IMR-90 (cell line): ENCODE results near the gene FAM114A2. TPM values are rescaled to one million over a fixed set of nuclear protein-coding genes. Genes with fewer than 3 reads are reported as not detected.

Experiments
- ATAC-seq: fragments of 200-7000 bp; cut with Tn5 transposase; 2 replicates; pipeline ENCODE4 v1.9.1; 2020; ENCODE audit warnings: low read depth, mild to moderate bottlenecking, moderate library complexity
- BruUV-seq: library from RNA; stranded (reverse); fragments of 400-500 nt; replicated peaks from 2 replicates; lab custom pipeline; 2021; lab: Mats Ljungman, UMichigan
- CTCF ChIA-PET: fragments of 300-600 bp; formaldehyde crosslinking; extraction: SDS; loops from one replicate; lab custom pipeline; 2021; ENCODE audit warnings: antibody characterized with exemption; lab: Yijun Ruan, JAX
- POLR2A ChIA-PET: fragments of 300-600 bp; sonication (Branson Sonifier 250); formaldehyde crosslinking; loops from one replicate; lab custom pipeline; 2022; ENCODE audit warnings: antibody characterized with exemption; ENCODE audit not compliant: unreplicated experiment; lab: Charles Lee
- DNase-seq: peaks from one replicate; pipeline ENCODE4 v3.0.0; 2013
- H2AFZ ChIP-seq: replicated peaks from 2 replicates; pipeline ENCODE3; 2013; ENCODE audit warnings: low read length, mild to moderate bottlenecking; ENCODE audit not compliant: poor library complexity
- H2AK5ac ChIP-seq: 2 replicates; pipeline ENCODE4 v1.6.1; 2013; ENCODE audit warnings: low read depth, low read length, inconsistent platforms
- H2AK9ac ChIP-seq: replicated peaks from 2 replicates; pipeline ENCODE3; 2013; ENCODE audit warnings: mild to moderate bottlenecking, low read depth, low read length, moderate library complexity; ENCODE audit not compliant: poor library complexity
- H2BK120ac ChIP-seq: 2 replicates; pipeline ENCODE4 v1.6.1; 2013; ENCODE audit warnings: low read depth, low read length, inconsistent platforms
- H2BK15ac ChIP-seq: 3 replicates; pipeline ENCODE4 v1.6.1; 2013; ENCODE audit warnings: low read depth, low read length, inconsistent platforms
- H2BK20ac ChIP-seq: 2 replicates; pipeline ENCODE4 v1.6.1; 2013; ENCODE audit warnings: low read depth, mild to moderate bottlenecking, inconsistent platforms, low read length, moderate library complexity
- H2BK5ac ChIP-seq: 2 replicates; pipeline ENCODE4 v1.6.1; 2013; ENCODE audit warnings: mild to moderate bottlenecking, low read depth, low read length, inconsistent platforms; ENCODE audit not compliant: poor library complexity, severe bottlenecking
- H3K14ac ChIP-seq: replicated peaks from 2 replicates; pipeline ENCODE4 v1.6.1; 2013; ENCODE audit warnings: low read depth, low read length, inconsistent platforms
- H3K18ac ChIP-seq: 2 replicates; pipeline ENCODE4 v1.6.1; 2013; ENCODE audit warnings: low read depth, low read length, control low read depth
- H3K23ac ChIP-seq: 2 replicates; pipeline ENCODE4 v1.6.1; 2013; ENCODE audit warnings: low read depth, low read length, inconsistent platforms
- H3K27ac ChIP-seq: 2 replicates; pipeline ENCODE4 v1.5.1; 2013; ENCODE audit warnings: mild to moderate bottlenecking, control low read depth, low read length; ENCODE audit not compliant: insufficient read depth
- H3K27me3 ChIP-seq: 2 replicates; pipeline ENCODE4 v1.6.1; 2013; ENCODE audit warnings: low read length; ENCODE audit not compliant: control insufficient read depth, insufficient read depth
- H3K36me3 ChIP-seq: 2 replicates; pipeline ENCODE4 v1.6.1; 2013; ENCODE audit warnings: low read length, mixed read lengths; ENCODE audit not compliant: control insufficient read depth, insufficient read depth
- H3K4ac ChIP-seq: 2 replicates; pipeline ENCODE4 v1.6.1; 2013; ENCODE audit warnings: low read depth, low read length, inconsistent platforms
- H3K4me1 ChIP-seq: 2 replicates; pipeline ENCODE4 v1.6.1; 2013; ENCODE audit warnings: low read length, mixed read lengths; ENCODE audit not compliant: control insufficient read depth, insufficient read depth
- H3K4me2 ChIP-seq: 2 replicates; pipeline ENCODE4 v1.6.1; 2013; ENCODE audit warnings: low read depth, mild to moderate bottlenecking, control low read depth, low read length, moderate library complexity
- H3K4me3 ChIP-seq: 2 replicates; pipeline ENCODE4 v1.5.1; 2013; ENCODE audit warnings: low read depth, mild to moderate bottlenecking, control low read depth, low read length, moderate library complexity; ENCODE audit not compliant: insufficient read depth
- H3K56ac ChIP-seq: 2 replicates; pipeline ENCODE4 v1.6.1; 2013; ENCODE audit warnings: low read length, inconsistent platforms; ENCODE audit not compliant: insufficient read depth; ENCODE audit errors: extremely low read depth
- H3K79me1 ChIP-seq, 2 experiments: 2 replicates each; pipeline ENCODE4 v1.6.1; 2013; ENCODE audit warnings: low read length in 2 of 2, inconsistent platforms in 1 of 2, low read depth in 1 of 2
- H3K9ac ChIP-seq: 2 replicates; pipeline ENCODE4 v1.6.1; 2013; ENCODE audit warnings: low read depth, low read length, control low read depth
- H3K9me1 ChIP-seq: 2 replicates; pipeline ENCODE4 v1.6.1; 2013; ENCODE audit warnings: low read length, inconsistent platforms; ENCODE audit not compliant: insufficient read depth
- H3K9me3 ChIP-seq: 2 replicates; pipeline ENCODE4 v1.6.1; 2013; ENCODE audit warnings: low read length; ENCODE audit not compliant: control insufficient read depth, insufficient read depth
- H4K20me1 ChIP-seq: 2 replicates; pipeline ENCODE4 v1.6.1; 2013; ENCODE audit warnings: low read length, inconsistent platforms; ENCODE audit not compliant: insufficient read depth
- H4K5ac ChIP-seq: 2 replicates; pipeline ENCODE4 v1.6.1; 2013; ENCODE audit warnings: mild to moderate bottlenecking, low read depth, low read length, control low read depth
- H4K8ac ChIP-seq, 2 experiments: 2 replicates each; pipeline ENCODE4 v1.6.1; 2013; ENCODE audit warnings: low read depth in 2 of 2, low read length in 2 of 2, control low read depth in 1 of 2, inconsistent platforms in 1 of 2
- H4K91ac ChIP-seq: 2 replicates; pipeline ENCODE4 v1.6.1; 2013; ENCODE audit warnings: low read depth, low read length, inconsistent platforms; ENCODE audit not compliant: insufficient read depth
- BHLHE40 ChIP-seq: fragments of 150-350 bp; IDR thresholded peaks from 2 replicates; pipeline ENCODE4 v1.6.1; 2016; ENCODE audit warnings: mild to moderate bottlenecking, low read depth, low read length
- CEBPB ChIP-seq: IDR thresholded peaks from 2 replicates; pipeline ENCODE4 v1.6.1; 2012; ENCODE audit warnings: low read depth, low read length, improper control_type of control experiment
- CHD1 ChIP-seq: IDR thresholded peaks from 2 replicates; pipeline ENCODE4 v1.6.1; 2012; ENCODE audit warnings: low read depth, low read length, improper control_type of control experiment
- FOS ChIP-seq: fragments of 150-350 bp; IDR thresholded peaks from 2 replicates; pipeline ENCODE4 v1.6.1; 2016; ENCODE audit warnings: low read depth, low read length
- MAFK ChIP-seq: IDR thresholded peaks from 2 replicates; pipeline ENCODE4 v1.6.1; 2012; ENCODE audit warnings: low read depth, low read length, improper control_type of control experiment
- MAZ ChIP-seq: IDR thresholded peaks from 2 replicates; pipeline ENCODE4 v1.6.1; 2012; ENCODE audit warnings: low read depth, mild to moderate bottlenecking, low read length, improper control_type of control experiment, moderate library complexity, borderline replicate concordance
- MXI1 ChIP-seq: IDR thresholded peaks from 2 replicates; pipeline ENCODE4 v1.6.1; 2012; ENCODE audit warnings: low read depth, mild to moderate bottlenecking, low read length, moderate library complexity, borderline replicate concordance
- NFE2L2 ChIP-seq: fragments of 150-350 bp; IDR thresholded peaks from 2 replicates; pipeline ENCODE4 v1.6.1; 2016; ENCODE audit warnings: low read depth, mild to moderate bottlenecking, low read length
- POLR2A ChIP-seq: IDR thresholded peaks from 2 replicates; pipeline ENCODE4 v1.6.1; 2012; ENCODE audit warnings: mild to moderate bottlenecking, low read depth, low read length
- RAD21 ChIP-seq: IDR thresholded peaks from 2 replicates; pipeline ENCODE4 v1.6.1; 2012; ENCODE audit warnings: low read length, improper control_type of control experiment
- RCOR1 ChIP-seq: IDR thresholded peaks from 2 replicates; pipeline ENCODE4 v1.6.1; 2012; ENCODE audit warnings: mild to moderate bottlenecking, low read length, improper control_type of control experiment; ENCODE audit not compliant: insufficient replicate concordance
- RFX5 ChIP-seq: IDR thresholded peaks from 2 replicates; pipeline ENCODE4 v1.8.0; 2012; ENCODE audit warnings: low read depth, mild to moderate bottlenecking, low read length, moderate library complexity
- SMC3 ChIP-seq: fragments of 150-350 bp; IDR thresholded peaks from 2 replicates; pipeline ENCODE4 v1.6.1; 2016; ENCODE audit warnings: low read depth, mild to moderate bottlenecking, antibody characterized with exemption, low read length, moderate library complexity
- WGBS, 2 experiments: methylation state at CpG; one replicate each; pipeline versions ENCODE4 v1.1.5 to v1.1.7; 2013; ENCODE audit warnings: missing lambda C conversion rate in 2 of 2; ENCODE audit not compliant: insufficient read length in 1 of 2; ENCODE audit errors: extremely low coverage in 2 of 2; 5-methylcytosine and 5-hydroxymethylcytosine counted together
- dilution Hi-C: fragments of 300-500 bp; cut with HindIII; formaldehyde crosslinking; loops from one replicate; pipeline ENCODE4 v1.14.3; 2018; ENCODE audit warnings: low sequenced_read_pairs; ENCODE audit not compliant: unreplicated experiment
- in situ Hi-C: fragments of 300-500 bp; cut with MboI; formaldehyde crosslinking; loops from 3 replicates; pipeline ENCODE4 v1.14.3; 2019; ENCODE audit warnings: low sequenced_read_pairs, inconsistent platforms, mixed read lengths
- intact Hi-C: fragments of 100-400 bp; cut with micrococcal nuclease; formaldehyde crosslinking; loops from 2 replicates; pipeline ENCODE4 v1.10.0; 2022
- polyA plus RNA-seq, 3 experiments: library from polyadenylated mRNA; depleted of rRNA; stranded (reverse); fragments of >200 nt; gene quantifications; 2 replicates each; pipeline ENCODE4 v1.2.3, GENCODE V29; 2012; ENCODE audit warnings: low replicate concordance in 1 of 3
- total RNA-seq: library from RNA; depleted of rRNA; stranded (reverse); fragments of >200 nt; gene quantifications from 2 replicates; pipeline ENCODE4 v1.2.3, GENCODE V29; 2012
- TF ChIP-seq, protein P1 (sequence below): fragments of 150-350 bp; IDR thresholded peaks from 2 replicates; pipeline ENCODE4 v1.6.1; 2016; ENCODE audit warnings: low read depth, mild to moderate bottlenecking, low read length, moderate library complexity, borderline replicate concordance
- TF ChIP-seq, protein P2 (sequence below): conservative IDR thresholded peaks from 2 replicates; pipeline ENCODE4 v1.5.1; 2012; ENCODE audit warnings: mild to moderate bottlenecking, low read depth, low read length, improper control_type of control experiment
- TF ChIP-seq, protein P3 (sequence below): fragments of 150-350 bp; IDR thresholded peaks from 2 replicates; pipeline ENCODE4 v1.6.1; 2017; ENCODE audit warnings: mild to moderate bottlenecking, antibody characterized with exemption, low read length, low read depth

Gene FAM114A2
- total and polyA plus RNA-seq, 2 of the 4 experiments (the other 2 are of a cell fraction) = 13.2 to 41.2 TPM

DNA sequence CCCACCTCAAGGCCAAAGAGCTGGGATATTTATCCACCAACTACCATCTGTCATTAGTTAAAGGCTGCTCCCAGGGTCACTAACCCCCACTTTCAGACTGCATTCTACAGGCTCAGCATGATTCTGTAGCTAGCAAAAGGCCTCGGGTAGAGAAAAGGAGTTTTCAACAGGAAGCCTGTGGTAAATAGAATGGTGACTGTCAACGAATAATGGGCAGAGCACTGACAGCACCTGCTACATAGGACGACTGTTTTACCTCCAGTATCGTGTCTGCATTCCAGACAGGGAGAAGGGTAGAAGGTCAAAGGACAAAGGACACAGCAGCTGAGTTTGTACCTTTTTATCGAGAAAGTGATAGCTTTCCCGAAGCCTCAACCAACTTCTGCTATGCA lies 20.3 kb upstream of the FAM114A2 start:
- Histone ChIP-seq H4K5ac (no peak overlapping the region), H3K27me3 (no peaks in the 10 kb centered on the region), H4K8ac (no peak overlapping the region), H2AK9ac (no peak overlapping the region), H4K91ac (no peak overlapping the region), H3K27ac (no peak overlapping the region), H3K18ac (no peak overlapping the region), H3K14ac (no peak overlapping the region), H3K4me3 (no peak overlapping the region), H3K9me1 (no peaks in the 10 kb centered on the region; the same call in 1 of the 2 replicates), H2AK5ac (no peak overlapping the region), H3K4me2 (no peak overlapping the region), H2AFZ (no peak overlapping the region), H3K79me1 (peaks cover 6 to 8% of the 10 kb centered on the region in 2 experiments; a peak in 2 of 4 replicates), H3K4ac (no peak overlapping the region), H3K23ac (no peak overlapping the region), H2BK5ac (no peak overlapping the region), H3K36me3 (peaks cover 3% of the 10 kb centered on the region; the same call in 1 of the 2 replicates), H3K9me3 (no peaks in the 10 kb centered on the region), H3K56ac (no peak overlapping the region), H3K4me1 (peaks cover 2% of the 10 kb centered on the region), H4K20me1 (0 out of 2 replicates have a peak, but pooled peaks cover 7% of the 10 kb centered on the region), H2BK120ac (no peak overlapping the region), H2BK20ac (no peak overlapping the region), H2BK15ac (no peak overlapping the region), H3K9ac (no peak overlapping the region)
- dilution Hi-C loops (no loop called here), intact Hi-C loops (no loop called here), in situ Hi-C loops (no loop called here)
- CTCF ChIA-PET = interaction anchor here (0.6 kb wide), 1 partner anchor 346 kb away, joined by 3 read pairs; no protein-coding TSS in a partner anchor
- TF ChIP-seq FOS (no peak), POLR2A (no peak), CHD1 (no peak), CEBPB (no peak), NFE2L2 (no peak), MXI1 (no peak), MAFK (no peak), BHLHE40 (no peak), MAZ (no peak), RFX5 (no peak), RAD21 (no peak), SMC3 (no peak), RCOR1 (no peak)
- TF ChIP-seq, protein P1, sequence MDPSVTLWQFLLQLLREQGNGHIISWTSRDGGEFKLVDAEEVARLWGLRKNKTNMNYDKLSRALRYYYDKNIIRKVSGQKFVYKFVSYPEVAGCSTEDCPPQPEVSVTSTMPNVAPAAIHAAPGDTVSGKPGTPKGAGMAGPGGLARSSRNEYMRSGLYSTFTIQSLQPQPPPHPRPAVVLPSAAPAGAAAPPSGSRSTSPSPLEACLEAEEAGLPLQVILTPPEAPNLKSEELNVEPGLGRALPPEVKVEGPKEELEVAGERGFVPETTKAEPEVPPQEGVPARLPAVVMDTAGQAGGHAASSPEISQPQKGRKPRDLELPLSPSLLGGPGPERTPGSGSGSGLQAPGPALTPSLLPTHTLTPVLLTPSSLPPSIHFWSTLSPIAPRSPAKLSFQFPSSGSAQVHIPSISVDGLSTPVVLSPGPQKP = no peak
- TF ChIP-seq, protein P2, sequence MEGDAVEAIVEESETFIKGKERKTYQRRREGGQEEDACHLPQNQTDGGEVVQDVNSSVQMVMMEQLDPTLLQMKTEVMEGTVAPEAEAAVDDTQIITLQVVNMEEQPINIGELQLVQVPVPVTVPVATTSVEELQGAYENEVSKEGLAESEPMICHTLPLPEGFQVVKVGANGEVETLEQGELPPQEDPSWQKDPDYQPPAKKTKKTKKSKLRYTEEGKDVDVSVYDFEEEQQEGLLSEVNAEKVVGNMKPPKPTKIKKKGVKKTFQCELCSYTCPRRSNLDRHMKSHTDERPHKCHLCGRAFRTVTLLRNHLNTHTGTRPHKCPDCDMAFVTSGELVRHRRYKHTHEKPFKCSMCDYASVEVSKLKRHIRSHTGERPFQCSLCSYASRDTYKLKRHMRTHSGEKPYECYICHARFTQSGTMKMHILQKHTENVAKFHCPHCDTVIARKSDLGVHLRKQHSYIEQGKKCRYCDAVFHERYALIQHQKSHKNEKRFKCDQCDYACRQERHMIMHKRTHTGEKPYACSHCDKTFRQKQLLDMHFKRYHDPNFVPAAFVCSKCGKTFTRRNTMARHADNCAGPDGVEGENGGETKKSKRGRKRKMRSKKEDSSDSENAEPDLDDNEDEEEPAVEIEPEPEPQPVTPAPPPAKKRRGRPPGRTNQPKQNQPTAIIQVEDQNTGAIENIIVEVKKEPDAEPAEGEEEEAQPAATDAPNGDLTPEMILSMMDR = no peak
- TF ChIP-seq, protein P3, sequence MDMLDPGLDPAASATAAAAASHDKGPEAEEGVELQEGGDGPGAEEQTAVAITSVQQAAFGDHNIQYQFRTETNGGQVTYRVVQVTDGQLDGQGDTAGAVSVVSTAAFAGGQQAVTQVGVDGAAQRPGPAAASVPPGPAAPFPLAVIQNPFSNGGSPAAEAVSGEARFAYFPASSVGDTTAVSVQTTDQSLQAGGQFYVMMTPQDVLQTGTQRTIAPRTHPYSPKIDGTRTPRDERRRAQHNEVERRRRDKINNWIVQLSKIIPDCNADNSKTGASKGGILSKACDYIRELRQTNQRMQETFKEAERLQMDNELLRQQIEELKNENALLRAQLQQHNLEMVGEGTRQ = no peak
- POLR2A ChIA-PET = no interaction called here
- ATAC-seq (no peak), DNase-seq (no peak)
- no TSS peak for BruUV-seq
- no CpG with 5 or more reads among the region's 6 CpGs for WGBS, 2 experiments
